HS-27A (cell line): Measurements from ENCODE around the gene RCC1.
"Not testable (repeated sequence)": the region's sequence is repeated elsewhere in the genome, so short reads cannot be mapped to it uniquely, and the experiment has no call there.

ENCODE experiments used
- DNase-seq: peaks from one replicate; pipeline ENCODE4 v3.0.0-alpha.2; 2012; ENCODE audit warnings: low read depth, missing footprints

Gene RCC1

DNA sequence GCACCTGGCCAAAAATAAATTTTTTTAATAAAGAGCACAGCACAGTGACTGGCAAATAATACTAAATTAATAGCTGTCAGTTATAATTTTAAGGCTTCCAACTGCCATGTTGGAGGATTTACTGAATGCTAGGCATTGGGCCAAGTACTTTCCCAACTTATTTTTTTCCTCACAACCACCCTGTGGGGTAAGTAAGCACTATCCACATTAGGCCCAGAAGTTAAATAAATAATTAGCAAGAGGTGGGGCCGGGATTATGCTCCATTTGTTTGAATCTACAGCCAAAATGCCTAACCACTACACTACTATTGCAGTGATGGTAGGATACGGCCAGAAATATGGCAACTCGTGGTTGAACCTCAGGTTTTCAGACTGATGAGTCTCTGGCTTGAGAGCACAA, 42.5 kb downstream of the RCC1 start:
- DNase-seq = no peak

DNA sequence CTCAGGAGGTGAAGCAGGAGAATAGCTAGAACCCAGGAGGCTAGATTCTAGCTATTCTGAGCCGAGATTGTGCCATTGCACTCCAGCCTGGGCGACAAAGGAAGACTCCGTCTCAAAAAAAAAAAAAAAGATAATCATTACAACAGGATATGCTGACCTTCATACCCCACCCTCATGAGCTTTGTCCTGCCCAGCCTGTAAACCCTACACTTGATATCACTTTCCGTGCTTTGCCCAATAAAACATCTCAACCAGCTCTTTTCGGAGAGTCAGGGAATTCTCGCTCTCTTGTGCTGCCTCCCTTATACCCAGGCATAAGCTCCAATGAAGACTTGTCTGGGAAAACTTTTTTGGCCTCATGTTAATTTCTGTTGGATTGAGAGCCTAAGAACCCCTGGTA, 45.5 kb downstream of the RCC1 start:
- DNase-seq = no peak

DNA sequence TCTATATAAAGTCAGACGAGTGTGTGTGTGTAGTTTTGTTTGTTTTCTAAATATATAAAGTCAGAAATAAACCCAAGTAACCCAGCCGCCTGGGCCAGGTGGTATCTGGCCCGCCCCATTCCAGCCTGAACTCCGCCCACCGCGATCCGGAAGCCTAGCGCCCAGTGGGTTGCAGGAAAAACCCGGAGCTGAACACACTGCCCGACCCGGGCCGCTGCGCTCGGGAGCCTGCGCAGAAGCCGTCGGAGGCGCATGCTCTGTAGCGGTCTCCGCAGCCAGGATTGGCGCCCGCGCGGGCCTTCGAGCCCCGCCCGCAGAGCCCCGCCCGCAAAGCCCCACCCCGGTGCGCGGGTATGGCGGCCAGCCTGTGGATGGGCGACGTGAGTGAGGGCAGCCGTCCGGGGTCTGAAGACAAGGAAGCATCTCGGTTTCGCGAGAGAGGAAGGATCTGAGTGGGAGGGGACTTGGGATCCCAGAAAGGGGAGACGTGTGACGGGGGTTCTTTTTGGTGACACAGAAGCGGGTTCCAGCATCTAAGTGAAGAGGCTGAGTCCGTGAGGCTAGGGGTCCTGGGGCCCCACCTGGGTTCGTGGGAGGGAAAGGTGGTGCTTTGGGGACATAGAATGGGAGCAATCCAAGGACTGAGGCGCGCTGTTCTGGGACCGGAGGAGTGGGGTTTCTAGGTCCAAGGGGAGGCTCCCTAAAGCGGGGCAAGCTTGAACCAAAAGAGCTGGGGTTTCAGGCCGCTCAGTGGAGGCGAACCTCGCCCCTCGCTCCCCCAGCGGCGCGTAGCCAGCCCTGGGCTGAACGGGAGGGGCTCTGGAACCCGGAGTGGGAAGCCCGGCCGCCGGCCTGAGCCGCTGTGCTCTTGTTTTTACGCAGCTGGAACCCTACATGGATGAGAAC, 47.2 kb downstream of the RCC1 start, which contains the start of gene TRNAU1AP:
TRNAU1AP (plus strand) TSS at position 328 of the 906 bp plus-strand sequence; CDS start at position 354, 26 bp downstream.
- DNase-seq = peak; percentile 91

DNA sequence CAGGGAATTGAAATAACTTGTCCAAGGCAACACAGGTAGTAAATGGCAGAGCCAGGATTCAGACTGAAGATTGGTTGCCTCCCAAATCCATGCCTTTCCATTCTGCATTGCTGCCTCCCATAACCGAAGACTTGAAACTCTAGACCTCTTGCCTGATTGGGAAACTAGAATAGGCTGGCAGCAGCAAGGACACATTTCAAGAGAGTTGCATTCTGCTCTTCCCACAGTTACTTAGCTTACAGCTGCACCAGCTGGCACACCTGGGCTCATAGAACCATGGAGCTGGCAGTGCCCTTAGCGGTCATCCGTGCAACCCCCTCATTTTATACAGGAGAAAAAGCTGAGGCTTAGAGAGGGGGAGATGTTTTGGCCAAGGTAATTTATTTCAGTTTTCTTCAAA, 55.0 kb downstream of the RCC1 start:
- DNase-seq = no peak

DNA sequence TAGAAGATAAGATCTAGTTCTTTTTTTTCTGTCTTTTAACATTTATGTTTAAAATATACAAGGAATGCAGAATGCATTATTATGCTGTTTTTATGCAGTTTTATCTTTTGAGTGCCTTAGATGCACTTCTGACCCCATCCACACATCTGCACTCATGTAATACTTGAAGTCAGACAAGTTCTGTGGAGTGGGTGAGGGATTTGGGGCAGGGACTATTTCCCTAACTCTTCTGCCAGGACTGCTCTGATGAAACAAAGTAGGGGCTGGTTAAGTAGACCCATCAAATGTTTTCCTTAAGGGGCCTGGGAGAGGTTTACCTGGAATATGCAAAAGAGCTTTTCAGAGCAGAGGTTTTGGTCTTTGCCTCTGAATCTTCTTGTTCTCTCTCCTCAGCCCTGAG, 58.5 kb downstream of the RCC1 start:
- DNase-seq = no peak

DNA sequence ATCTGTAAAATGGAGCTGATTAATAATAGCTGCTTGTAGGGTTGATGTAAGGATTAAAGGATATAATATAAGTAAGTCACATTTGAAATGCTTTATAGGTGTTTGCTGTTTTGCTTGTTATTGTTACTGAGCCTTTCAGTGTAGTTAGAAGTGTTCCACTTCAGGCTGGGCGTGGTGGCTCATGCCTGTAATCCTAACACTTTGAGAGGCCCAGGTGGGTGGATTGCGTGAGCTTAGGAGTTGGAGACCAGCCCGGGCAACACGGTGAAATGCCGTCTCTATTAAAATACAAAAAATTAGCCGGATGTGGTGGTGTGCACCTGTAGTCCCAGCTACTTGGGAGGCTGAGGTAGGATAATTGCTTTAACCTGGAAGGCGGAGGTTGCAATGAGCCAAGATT, 59.2 kb downstream of the RCC1 start:
- DNase-seq = no peak

DNA sequence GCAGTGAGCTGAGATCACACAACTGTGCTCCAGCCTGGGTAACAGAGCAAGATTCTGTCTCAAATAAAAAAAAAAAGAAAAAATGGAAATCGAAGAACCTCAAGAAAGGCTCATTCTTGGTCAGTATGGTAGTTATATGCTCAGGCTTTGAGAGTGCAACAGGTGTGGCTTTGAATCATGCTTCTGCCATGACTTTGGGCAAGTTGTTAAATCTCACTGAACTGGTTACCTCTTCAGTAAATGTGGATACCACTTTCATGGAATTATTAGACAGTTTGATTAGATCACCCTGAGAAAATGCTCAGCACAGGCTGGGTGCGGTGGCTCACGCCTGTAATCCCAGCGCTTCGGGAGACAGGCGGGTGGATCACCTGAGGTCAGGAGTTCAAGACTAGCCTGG, 59.9 kb downstream of the RCC1 start:
- no peak for DNase-seq

GRCh38 chr1:28566931-28567330, 61.1 kb downstream of the RCC1 start:
- no peak for DNase-seq

DNA sequence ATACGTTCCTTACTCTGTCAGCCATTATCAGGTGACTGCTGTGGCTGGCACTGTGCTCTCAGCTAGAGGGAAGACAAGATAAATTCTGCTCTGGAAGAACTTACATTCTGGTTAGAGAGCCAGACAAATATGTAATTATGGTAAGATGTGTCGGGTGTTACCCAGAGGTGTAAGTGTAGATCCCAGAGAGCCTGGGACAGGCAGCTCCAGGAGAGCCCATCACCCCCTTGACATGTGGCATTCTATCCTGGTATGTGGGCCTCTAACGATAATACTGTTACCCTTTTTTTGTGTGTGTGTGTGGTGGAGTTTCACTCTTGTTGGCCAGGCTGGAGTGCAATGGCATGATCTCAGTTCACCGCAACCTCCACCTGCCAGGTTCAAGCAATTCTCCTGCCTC, 66.1 kb downstream of the RCC1 start:
- DNase-seq = no peak

- not testable (repeated sequence) for DNase-seq
These were observed 67.0 kb downstream of the RCC1 start for GRCh38 chr1:28572891-28573290.

GRCh38 chr1:28573564-28573963, 67.7 kb downstream of the RCC1 start:
- DNase-seq = no peak

GRCh38 chr1:28577052-28577678, 71.3 kb downstream of the RCC1 start:
- DNase-seq = no peak

- DNase-seq = no peak
These were observed 72.1 kb downstream of the RCC1 start for GRCh38 chr1:28577738-28578536.

DNA sequence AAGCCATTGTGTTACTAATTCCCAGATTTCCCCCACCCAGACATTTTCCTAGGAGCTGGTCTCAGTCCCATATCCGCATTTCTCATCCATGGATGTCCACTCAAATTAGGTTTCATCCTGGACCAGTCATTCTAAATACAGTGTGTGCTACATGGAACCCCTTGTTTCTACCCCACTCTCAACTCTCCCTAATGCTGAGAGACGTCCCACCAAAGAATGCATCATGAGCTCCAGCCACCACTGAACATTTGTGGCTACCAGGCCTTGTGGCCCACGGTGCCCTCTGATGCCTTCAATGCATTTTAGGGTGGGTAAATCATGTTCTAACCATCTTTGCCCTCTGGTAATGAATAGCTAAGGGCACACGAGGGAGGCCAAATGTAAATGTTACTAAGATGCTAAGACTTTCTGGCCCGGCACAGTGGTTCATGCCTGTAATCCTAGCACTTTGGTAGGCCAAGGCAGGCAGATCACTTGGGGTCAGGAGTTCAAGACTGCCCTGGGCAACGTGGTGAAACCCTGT, 72.9 kb downstream of the RCC1 start:
- DNase-seq = no peak

DNA sequence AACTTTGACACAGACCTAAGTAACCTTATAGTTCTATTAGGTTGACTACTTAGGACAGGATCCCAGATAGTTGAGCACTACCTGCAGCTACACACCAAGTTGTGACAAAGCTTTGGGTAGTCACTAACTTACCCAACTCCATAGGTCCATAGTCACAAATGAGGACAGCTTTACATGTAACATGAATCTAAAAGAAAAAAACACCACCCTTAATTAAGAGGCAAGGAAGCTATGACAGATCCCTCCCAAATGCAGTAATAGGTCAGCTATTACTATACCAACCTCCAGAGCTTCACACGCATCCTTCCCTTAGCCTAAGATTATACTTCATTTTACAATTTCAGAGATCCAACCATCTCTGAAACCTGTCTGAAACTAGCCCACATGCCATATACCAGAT, 73.6 kb downstream of the RCC1 start:
- no peak for DNase-seq

DNA sequence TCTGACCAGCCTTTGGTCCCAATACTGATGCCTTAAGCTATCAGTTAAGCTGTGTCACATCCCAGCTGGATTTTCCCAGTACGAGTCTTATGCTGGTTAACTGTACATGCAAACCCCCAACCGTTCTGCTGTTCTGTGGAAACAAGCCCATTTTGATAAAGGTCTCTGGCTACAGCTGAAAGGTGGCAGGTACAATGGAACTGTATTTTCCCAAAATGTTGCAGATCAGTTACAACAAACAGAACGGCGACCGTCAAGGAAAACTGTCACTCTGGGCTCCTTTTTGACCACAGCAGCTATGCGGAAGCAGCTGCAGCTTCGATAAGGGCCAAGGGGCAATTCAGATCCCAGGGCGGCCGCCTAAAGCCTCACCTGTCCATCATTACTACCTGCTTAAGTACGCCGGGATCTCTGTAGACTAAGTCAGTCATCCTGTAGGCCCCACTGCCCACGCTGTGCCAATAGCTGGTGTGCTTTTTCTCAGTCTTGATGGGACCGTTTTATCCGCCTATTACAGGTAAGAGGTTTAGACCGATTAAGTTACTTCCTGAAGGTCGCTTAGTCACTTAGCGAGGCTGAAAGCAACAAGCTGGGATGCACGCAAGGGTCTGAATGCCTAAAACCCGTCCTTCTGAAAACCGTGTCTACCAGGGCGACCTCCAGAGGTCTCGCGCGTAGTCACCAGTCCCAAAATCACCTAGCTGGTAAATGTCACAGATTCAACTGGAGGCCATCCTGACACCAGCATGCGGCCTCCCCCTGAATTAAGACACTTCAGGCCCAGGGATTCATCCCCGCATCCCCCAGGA, 75.1 kb downstream of the RCC1 start:
- DNase-seq = no peak

DNA sequence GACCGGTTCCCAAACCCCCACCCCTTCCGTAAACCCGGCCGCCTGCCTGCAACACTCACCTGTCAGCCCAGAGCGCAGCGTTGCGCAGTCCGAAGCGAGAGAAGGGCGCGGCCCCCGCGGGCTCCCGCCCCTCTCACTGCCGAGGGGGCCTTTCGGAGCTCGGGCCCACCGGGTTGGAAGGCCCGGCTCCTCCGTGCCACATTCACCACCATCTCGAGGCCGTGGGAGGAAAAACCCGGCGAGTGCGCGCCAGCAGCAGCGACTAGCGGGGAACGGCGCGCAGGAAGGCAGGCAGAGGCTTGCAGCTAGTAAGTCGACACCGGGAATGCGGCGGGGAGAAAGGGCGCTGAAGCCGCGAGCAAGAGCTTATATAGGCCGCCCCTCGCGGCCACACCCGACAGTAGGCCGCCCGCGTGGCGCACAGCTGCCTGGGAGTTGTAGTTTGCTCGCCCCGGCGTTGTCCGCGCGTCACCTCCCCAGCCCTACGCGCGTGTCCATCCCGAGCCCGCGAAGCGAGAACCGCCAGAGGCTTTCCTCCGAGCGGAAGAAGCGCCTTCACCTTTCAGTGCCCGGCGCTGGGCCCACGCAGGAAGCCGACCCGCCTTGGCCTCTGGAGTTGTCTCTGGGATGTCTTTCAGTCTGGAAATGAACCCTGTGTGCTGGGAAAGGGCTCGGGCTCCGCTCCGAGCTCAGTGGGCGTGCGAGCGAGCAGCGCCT, 75.8 kb downstream of the RCC1 start:
- DNase-seq = peak; percentile 91

DNA sequence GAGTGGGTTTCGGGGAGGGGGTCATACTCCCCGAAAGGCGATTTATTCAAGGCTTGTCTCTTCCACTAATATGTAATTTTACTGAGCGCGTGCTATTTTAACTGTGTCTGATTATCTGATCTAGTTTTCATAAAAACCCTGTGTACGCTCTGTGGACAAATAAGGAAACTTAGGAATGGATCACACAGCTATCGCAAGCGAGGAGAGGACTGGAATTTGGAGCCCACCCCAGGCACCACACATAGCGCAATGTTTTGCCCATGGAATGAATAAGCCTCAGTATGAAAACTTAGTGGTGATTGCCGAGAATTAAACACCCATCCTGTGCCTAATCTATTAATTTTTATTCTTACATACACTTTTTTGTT, 76.4 kb downstream of the RCC1 start:
- DNase-seq = no peak

GRCh38 chr1:28586585-28587391, 80.9 kb downstream of the RCC1 start:
- DNase-seq = not testable (repeated sequence)
